DND-41 (cell line): ENCODE data around the gene C18orf54.

ENCODE experiments used
- EZH2 ChIP-seq: IDR thresholded peaks from 3 replicates; pipeline ENCODE4 v1.6.1; 2012; ENCODE audit warnings: borderline replicate concordance, low read depth, mild to moderate bottlenecking, moderate library complexity, low read length, inconsistent platforms; ENCODE audit not compliant: severe bottlenecking
- TF ChIP-seq, protein P1 (sequence below): IDR thresholded peaks from 2 replicates; pipeline ENCODE4 v1.5.1; 2012; ENCODE audit warnings: borderline replicate concordance, low read length, moderate library complexity, mild to moderate bottlenecking; ENCODE audit not compliant: poor library complexity, severe bottlenecking; ENCODE audit errors: extremely low read depth

DNA sequence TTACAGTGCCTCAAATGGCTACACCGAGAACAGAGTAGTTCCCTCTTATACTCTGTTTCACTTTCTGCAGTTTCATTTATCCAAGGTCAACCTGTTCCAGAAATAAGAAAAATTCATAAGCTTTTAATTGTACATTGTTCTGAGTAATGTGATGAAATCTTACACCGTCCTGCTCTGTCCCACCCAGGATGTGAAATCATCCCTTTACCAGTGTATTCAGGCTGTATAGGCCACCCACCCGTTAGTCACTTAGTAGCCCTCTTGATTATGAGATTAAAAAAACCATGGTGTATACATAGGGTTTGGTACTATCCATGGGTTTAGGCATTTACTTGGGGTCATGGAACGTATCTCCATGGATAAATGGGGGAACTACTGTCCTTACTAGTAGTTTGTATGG is 29.9 kb upstream of the C18orf54 start:
- TF ChIP-seq, protein P1, sequence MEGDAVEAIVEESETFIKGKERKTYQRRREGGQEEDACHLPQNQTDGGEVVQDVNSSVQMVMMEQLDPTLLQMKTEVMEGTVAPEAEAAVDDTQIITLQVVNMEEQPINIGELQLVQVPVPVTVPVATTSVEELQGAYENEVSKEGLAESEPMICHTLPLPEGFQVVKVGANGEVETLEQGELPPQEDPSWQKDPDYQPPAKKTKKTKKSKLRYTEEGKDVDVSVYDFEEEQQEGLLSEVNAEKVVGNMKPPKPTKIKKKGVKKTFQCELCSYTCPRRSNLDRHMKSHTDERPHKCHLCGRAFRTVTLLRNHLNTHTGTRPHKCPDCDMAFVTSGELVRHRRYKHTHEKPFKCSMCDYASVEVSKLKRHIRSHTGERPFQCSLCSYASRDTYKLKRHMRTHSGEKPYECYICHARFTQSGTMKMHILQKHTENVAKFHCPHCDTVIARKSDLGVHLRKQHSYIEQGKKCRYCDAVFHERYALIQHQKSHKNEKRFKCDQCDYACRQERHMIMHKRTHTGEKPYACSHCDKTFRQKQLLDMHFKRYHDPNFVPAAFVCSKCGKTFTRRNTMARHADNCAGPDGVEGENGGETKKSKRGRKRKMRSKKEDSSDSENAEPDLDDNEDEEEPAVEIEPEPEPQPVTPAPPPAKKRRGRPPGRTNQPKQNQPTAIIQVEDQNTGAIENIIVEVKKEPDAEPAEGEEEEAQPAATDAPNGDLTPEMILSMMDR: no peak
- TF ChIP-seq EZH2: no peak
